ENCODE data around the gene SNAI1. TPM values are rescaled to one million over a fixed set of nuclear protein-coding genes. Genes with fewer than 3 reads are reported as not detected.

SNAI1 gene
- total and polyA plus RNA-seq, 2 of the 4 experiments (the other 2 are of a cell fraction): 0.54 to 13.7 TPM

DNA sequence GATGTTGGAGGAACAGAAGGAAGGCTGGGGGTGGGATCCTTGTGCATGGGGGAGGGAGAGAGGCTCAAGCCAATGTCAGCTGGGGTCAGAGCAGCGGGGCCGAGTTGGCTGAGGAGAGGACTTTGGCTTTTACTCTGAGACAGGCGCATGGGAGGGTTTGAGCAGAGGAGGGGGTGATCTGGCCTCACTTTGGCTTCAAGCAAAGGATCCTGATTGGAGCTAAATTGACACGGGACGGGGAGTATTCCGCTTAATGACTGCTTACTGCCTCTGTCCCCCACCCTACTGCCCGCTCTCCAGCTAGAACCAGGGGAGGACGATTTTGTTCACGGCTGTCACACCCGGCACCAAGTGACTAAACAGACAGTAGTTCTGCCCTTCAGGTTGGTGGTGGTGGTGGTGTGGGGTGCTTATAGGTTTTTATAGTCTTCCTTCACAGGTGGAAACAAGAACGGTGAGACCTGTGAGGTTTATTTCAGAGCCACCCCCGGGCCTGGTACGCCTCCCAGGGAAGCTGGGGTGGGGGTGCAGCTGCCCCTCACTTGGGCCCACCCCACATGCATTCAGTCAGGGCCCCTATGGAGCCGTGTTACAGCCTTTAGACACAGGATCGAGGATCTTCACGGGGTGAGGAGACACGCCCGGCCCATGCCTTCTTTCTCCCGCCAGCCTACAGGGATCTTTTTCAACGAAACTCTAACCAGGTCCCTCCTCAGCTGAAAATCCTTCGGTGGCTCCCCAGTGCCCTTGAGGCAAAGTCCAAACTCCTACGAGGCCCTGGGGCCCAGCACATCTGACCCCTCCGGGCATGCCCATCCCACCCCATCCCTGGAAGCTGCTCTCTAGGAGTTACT, 1.3 kb upstream of the SNAI1 start:
- 83% methylated on average over 14 of the region's 23 CpGs; no CpG with 5 or more reads in 1 of the 2 experiments for WGBS, 2 experiments (ENCODE audit: extremely low coverage in 2 of 2, insufficient read length in 1 of 2)
- H2AK9ac ChIP-seq (replicated peaks; ENCODE audit: low read depth, low read length, poor library complexity): peak overlapping the region; percentile 44
- no peak for TF ChIP-seq RAD21 (IDR thresholded peaks at IDR 0.05; ENCODE audit: low read length)
- no peak for TF ChIP-seq CHD1 (IDR thresholded peaks at IDR 0.05; ENCODE audit: low read depth, low read length)
- no peak for TF ChIP-seq MXI1 (IDR thresholded peaks at IDR 0.05; ENCODE audit: borderline replicate concordance, low read depth, low read length)
- no peak for TF ChIP-seq MAFK (IDR thresholded peaks at IDR 0.05; ENCODE audit: low read depth, low read length)
- no peak for TF ChIP-seq NFE2L2 (IDR thresholded peaks at IDR 0.05; ENCODE audit: low read depth, low read length)
- no peak for TF ChIP-seq RFX5 (IDR thresholded peaks at IDR 0.05; ENCODE audit: low read depth, low read length)
- TF ChIP-seq, protein P1, sequence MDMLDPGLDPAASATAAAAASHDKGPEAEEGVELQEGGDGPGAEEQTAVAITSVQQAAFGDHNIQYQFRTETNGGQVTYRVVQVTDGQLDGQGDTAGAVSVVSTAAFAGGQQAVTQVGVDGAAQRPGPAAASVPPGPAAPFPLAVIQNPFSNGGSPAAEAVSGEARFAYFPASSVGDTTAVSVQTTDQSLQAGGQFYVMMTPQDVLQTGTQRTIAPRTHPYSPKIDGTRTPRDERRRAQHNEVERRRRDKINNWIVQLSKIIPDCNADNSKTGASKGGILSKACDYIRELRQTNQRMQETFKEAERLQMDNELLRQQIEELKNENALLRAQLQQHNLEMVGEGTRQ (IDR thresholded peaks at IDR 0.05; ENCODE audit: low read depth, low read length): no peak
- no peaks in the 10 kb centered on the region for H3K9me3 ChIP-seq (ENCODE audit: control insufficient read depth, insufficient read depth, low read length)
- ChIA-PET CTCF (interaction anchor here (0.6 to 7.0 kb wide), 3 partner anchors 49 to 140 kb away, joined by 3 to 98 read pairs (median 3); no protein-coding TSS in a partner anchor), POLR2A (ENCODE audit: unreplicated experiment) (interaction anchor here (1.1 kb wide), 1 partner anchor 90 kb away, joined by 3 read pairs; no protein-coding TSS in a partner anchor)
- no peak overlapping the region for H3K27ac ChIP-seq (ENCODE audit: insufficient read depth, low read length)
- no peak overlapping the region for H2BK20ac ChIP-seq (ENCODE audit: low read depth, low read length)
- H3K4me3 ChIP-seq (ENCODE audit: insufficient read depth, low read depth, low read length): no peak overlapping the region
- H3K79me1 ChIP-seq (ENCODE audit: low read depth in 1 of 2, low read length in 2 of 2): peaks cover 3 to 36% of the 10 kb centered on the region in 2 experiments; a peak in 2 of 4 replicates
- no peak overlapping the region for H3K4ac ChIP-seq (ENCODE audit: low read depth, low read length)
- no peak overlapping the region for H2BK15ac ChIP-seq (ENCODE audit: low read depth, low read length)
- no peak overlapping the region for H3K4me2 ChIP-seq (ENCODE audit: low read depth, low read length)
- no peak overlapping the region for H3K56ac ChIP-seq (ENCODE audit: extremely low read depth, insufficient read depth, low read length)
- H2AFZ ChIP-seq (replicated peaks; ENCODE audit: low read length, poor library complexity): no peak overlapping the region
- no peak overlapping the region for H2BK120ac ChIP-seq (ENCODE audit: low read depth, low read length)
- no TSS peak for BruUV-seq (replicated peaks)
- no peak overlapping the region for H3K9ac ChIP-seq (ENCODE audit: low read depth, low read length)
- H4K20me1 ChIP-seq (ENCODE audit: insufficient read depth, low read length): peaks cover 7% of the 10 kb centered on the region
- H4K8ac ChIP-seq (ENCODE audit: low read depth in 2 of 2, low read length in 2 of 2): no peak overlapping the region
- no peak overlapping the region for H3K18ac ChIP-seq (ENCODE audit: low read depth, low read length)
- no peak overlapping the region; the same call in 1 of the 2 replicates for H2AK5ac ChIP-seq (ENCODE audit: low read depth, low read length)
- H3K23ac ChIP-seq (ENCODE audit: low read depth, low read length): no peak overlapping the region
- intact Hi-C loops (cut with micrococcal nuclease) (loop anchor here (2.0 kb wide), 1 partner anchor 187 kb away; no protein-coding TSS in a partner anchor), dilution Hi-C loops (cut with HindIII; ENCODE audit: low sequenced_read_pairs, unreplicated experiment) (no loop called here), in situ Hi-C loops (cut with MboI; ENCODE audit: low sequenced_read_pairs) (loop anchor here (5.0 kb wide), 2 partner anchors 91 to 196 kb away; no protein-coding TSS in a partner anchor)
- no peak overlapping the region for H4K5ac ChIP-seq (ENCODE audit: low read depth, low read length)
- no peak overlapping the region for H2BK5ac ChIP-seq (ENCODE audit: low read depth, low read length, poor library complexity, severe bottlenecking)
- DNase-seq: no peak
- no peak overlapping the region for H4K91ac ChIP-seq (ENCODE audit: insufficient read depth, low read depth, low read length)
- peaks cover 17% of the 10 kb centered on the region for H3K4me1 ChIP-seq (ENCODE audit: control insufficient read depth, insufficient read depth, low read length)
- H3K36me3 ChIP-seq (ENCODE audit: control insufficient read depth, insufficient read depth, low read length): peaks cover 3% of the 10 kb centered on the region
- H3K14ac ChIP-seq (replicated peaks; ENCODE audit: low read depth, low read length): no peak overlapping the region
- H3K9me1 ChIP-seq (ENCODE audit: insufficient read depth, low read length): peaks cover 6% of the 10 kb centered on the region; the same call in 1 of the 2 replicates
- ATAC-seq (ENCODE audit: low read depth): no peak
- no peaks in the 10 kb centered on the region for H3K27me3 ChIP-seq (ENCODE audit: control insufficient read depth, insufficient read depth, low read length)

Data from IMR-90 (cell line).